ENCODE results near the gene BTBD10.
"Not testable (repeated sequence)": the region's sequence is repeated elsewhere in the genome, so short reads cannot be mapped to it uniquely, and the experiment has no call there.

BTBD10 gene

GRCh38 chr11:13427440-13427839, 35.6 kb downstream of the BTBD10 start:
- no peak overlapping the region for H3K4me3 ChIP-seq (ENCODE audit: low read length)
- no peak for TF ChIP-seq ZNF274 (IDR thresholded peaks at IDR 0.05; ENCODE audit: low read depth, low read length)

DNA sequence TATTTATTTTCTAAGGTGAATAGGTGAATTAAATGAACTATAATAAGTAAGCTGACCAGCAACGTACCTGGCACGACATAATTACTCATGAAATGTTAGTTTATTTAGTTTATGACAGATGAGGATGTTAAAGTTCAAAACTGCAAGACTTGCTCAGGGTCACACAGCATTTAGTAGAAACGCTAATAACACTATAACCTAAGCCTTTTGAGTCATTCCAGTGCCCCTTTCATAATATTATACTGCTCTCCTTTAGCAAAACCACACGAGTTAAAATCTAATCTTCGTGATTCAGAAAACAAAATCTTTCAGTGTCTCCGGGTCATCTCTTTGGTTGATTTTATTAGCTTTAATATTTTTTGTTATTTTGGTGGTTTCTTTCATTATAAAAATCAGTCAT, 39.6 kb downstream of the BTBD10 start:
- no peak for TF ChIP-seq ZNF274 (IDR thresholded peaks at IDR 0.05; ENCODE audit: low read depth, low read length)
- H3K4me3 ChIP-seq (ENCODE audit: low read length), result no peak overlapping the region

DNA sequence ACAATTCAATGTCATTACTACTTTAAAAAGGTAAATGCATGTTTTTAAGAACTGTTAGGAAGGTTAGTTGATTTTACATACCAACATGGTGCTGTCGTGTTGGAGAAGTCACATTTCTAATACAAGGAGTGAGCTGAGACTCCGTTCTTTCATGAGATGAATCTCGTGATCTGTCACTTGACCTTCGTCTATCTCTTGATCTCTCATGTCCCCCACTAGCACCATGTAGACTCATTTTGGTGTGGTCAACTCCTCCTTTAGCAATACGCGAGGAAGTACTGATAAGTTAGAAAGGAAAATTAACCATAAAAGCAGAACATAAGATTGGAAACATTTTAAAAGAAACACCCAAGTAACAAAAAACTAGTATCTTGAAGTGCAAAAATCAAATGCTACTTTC, 41.5 kb downstream of the BTBD10 start:
- no peak overlapping the region for H3K4me3 ChIP-seq (ENCODE audit: low read length)
- TF ChIP-seq ZNF274 (IDR thresholded peaks at IDR 0.05; ENCODE audit: low read depth, low read length), result no peak

DNA sequence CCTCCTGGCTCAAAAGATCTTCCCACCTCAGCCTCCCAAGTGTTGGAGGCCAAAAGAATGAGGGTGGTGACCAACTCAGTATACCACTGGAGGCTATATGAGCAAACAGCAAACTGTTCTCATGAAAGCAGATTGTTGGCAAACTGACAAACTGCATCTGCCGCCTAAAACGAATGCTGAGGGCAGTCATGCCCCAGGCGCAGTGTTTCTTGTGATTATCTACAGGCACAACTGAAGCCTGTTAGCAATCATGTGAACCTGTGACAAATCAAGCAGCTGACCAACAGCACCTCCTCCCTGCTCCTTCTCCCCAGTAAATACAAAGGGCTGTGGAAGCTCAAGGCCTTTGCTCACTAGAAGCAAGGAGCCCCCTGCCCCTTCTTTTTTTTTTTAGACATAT, 47.8 kb downstream of the BTBD10 start:
- H3K4me3 ChIP-seq (ENCODE audit: low read length), result no peak overlapping the region
- no peak for TF ChIP-seq ZNF274 (IDR thresholded peaks at IDR 0.05; ENCODE audit: low read depth, low read length)

DNA sequence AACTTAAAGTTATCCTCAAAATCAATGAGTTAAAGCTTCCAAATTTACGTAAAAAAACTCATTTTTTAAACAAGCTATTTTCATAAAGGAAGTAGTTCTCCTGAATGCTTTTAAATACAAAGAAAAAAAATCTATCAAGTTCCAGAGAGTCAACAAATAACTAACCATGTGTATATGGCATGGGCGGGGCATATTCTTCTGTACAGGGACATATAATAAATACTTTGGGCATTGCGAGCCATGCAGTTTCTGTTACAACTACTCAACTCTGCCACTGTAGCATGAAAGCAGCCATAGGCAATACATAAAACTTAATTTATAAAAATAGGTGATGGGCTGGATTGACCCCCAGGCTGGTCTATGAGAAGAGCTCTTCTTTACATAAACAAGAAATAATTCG, 57.8 kb downstream of the BTBD10 start:
- H3K4me3 ChIP-seq (ENCODE audit: low read length), result no peak overlapping the region
- TF ChIP-seq ZNF274 (IDR thresholded peaks at IDR 0.05; ENCODE audit: low read depth, low read length), result no peak

- H3K4me3 ChIP-seq (ENCODE audit: low read length), result not testable (repeated sequence)
Observed at GRCh38 chr11:13398335-13398734, 64.7 kb downstream of the BTBD10 start.

DNA sequence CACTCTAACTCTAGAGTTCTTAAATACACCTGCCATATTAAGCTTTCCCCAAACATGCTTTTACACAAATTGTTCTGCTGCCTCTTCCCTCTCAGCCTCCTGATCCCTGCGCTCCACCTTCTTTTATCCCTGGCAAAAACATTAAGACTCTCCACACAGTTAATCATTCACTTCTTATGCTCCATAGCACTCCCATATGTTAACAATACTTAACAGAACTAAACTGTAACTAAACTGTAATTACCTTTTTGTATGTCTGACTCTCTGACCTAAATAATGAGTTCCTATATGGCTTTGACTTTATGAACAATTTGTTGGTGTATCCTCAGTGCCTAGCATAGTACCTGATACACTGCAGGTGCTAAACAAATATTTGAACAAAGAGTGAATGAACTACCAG, 71.8 kb downstream of the BTBD10 start:
- TF ChIP-seq ZNF274 (IDR thresholded peaks at IDR 0.05; ENCODE audit: low read depth, low read length), result no peak

GRCh38 chr11:13388741-13389140, 74.3 kb downstream of the BTBD10 start:
- no peak overlapping the region for H3K4me3 ChIP-seq (ENCODE audit: low read length)
- no peak for TF ChIP-seq ZNF274 (IDR thresholded peaks at IDR 0.05; ENCODE audit: low read depth, low read length)

More for the DNA sequence above, 71.8 kb downstream of the BTBD10 start:
- H3K4me3 ChIP-seq (ENCODE audit: low read length), result no peak overlapping the region

- no peak for TF ChIP-seq ZNF274 (IDR thresholded peaks at IDR 0.05; ENCODE audit: low read depth, low read length)
- H3K4me3 ChIP-seq (ENCODE audit: low read length), result no peak overlapping the region
Observed at GRCh38 chr11:13386567-13386966, 76.5 kb downstream of the BTBD10 start.

DNA sequence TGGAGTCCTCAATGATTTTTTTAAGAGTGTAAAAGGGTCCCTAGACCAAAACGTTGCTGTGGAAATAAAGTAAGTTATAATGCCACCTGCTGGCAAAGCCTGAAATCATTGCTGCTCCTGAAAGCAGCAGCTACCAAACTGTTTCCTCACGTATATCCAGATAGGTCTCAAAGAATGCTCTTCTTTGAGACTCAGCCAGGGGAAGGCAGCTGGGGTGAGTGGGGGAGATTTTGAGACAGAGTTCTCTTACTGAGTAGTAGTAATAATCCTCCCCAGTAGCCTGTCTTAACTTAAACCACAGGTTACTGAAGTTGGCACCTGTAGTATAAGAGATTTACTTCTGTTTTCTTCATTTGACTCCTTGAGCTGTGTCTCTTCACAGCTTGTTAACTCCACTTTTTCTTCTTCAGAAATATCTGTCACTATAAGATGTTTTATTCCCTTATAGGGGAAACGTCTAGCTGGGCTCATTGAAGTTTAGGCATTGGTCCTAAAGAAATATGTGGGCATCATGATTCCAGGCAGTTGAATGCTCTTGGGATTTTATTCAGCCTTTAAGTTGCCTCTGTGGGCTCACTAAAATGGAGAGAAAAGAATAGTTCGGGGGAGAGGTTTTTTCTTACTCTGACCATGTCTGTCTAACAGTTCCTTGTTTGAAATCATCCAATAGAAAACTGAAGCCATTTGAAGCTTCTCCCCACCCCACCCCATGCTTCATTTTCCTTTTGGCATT, 77.9 kb downstream of the BTBD10 start:
- TF ChIP-seq ZNF274 (IDR thresholded peaks at IDR 0.05; ENCODE audit: low read depth, low read length), result no peak
- H3K4me3 ChIP-seq (ENCODE audit: low read length), result no peak overlapping the region

DNA sequence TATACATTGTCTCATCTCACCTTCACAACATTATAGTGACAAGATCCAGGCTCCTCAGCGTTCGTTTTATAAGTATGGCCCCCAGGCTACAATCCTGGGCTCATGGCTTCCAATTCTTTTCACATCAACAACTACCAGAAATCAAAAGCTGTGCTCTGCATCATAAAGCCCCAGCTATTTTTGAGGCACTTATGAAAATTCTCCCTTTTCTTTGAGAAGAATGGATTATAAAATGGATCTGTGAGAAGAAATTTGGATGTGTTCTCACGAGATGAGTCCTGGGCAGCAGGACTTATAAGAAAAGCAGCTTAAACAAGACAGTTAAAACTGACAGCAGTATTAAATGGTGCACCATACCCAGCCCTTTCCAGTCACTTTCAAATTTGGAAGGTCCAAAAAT, 80.3 kb downstream of the BTBD10 start:
- no peak overlapping the region for H3K4me3 ChIP-seq (ENCODE audit: low read length)
- no peak for TF ChIP-seq ZNF274 (IDR thresholded peaks at IDR 0.05; ENCODE audit: low read depth, low read length)

GRCh38 chr11:13380731-13381130, 82.3 kb downstream of the BTBD10 start:
- TF ChIP-seq ZNF274 (IDR thresholded peaks at IDR 0.05; ENCODE audit: low read depth, low read length), result no peak
- H3K4me3 ChIP-seq (ENCODE audit: low read length), result no peak overlapping the region

DNA sequence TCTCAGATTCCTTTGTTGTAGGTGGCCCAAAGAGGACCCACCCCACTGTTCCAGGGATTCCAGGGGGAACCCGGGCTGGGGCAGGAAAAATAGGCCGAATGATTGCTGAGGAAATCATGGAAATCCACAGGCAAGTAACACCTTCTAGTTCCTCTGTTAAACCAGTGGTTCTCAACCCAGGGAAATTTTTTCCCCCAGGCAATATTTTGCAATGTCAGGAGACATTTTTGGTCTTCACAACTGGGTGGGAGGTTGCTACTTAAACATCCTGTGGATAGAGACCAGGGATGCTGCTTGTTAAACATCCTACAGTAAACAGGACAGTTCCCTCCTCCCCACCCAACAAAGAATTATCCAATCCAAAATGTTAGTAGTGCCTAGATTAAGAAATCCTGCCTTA, 84.7 kb downstream of the BTBD10 start:
- TF ChIP-seq ZNF274 (IDR thresholded peaks at IDR 0.05; ENCODE audit: low read depth, low read length), result no peak
- H3K4me3 ChIP-seq (ENCODE audit: low read length), result no peak overlapping the region

DNA sequence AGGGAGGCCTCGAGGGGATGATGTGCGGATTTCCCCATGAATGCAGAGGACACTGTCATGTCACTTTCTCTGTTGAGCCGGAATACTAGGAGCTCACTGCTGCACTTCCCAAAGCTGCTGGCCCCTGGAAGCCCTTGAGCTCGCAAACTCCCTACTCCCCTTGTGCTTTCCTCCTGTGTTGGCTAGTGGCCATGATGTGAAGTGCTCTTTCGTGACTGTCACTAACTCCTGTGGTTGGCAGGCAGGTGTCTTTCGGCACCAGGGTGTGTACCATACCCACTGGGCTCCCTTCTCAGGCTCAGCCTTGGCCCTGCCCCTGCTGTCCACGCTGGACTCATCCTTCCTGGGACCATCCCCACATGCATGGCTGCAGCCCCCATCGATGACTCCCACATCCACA, 86.2 kb downstream of the BTBD10 start:
- H3K4me3 ChIP-seq (ENCODE audit: low read length), result no peak overlapping the region
- TF ChIP-seq ZNF274 (IDR thresholded peaks at IDR 0.05; ENCODE audit: low read depth, low read length), result no peak

- no peak overlapping the region for H3K4me3 ChIP-seq (ENCODE audit: low read length)
- no peak for TF ChIP-seq ZNF274 (IDR thresholded peaks at IDR 0.05; ENCODE audit: low read depth, low read length)
Observed at GRCh38 chr11:13376402-13376801, 86.6 kb downstream of the BTBD10 start.

DNA sequence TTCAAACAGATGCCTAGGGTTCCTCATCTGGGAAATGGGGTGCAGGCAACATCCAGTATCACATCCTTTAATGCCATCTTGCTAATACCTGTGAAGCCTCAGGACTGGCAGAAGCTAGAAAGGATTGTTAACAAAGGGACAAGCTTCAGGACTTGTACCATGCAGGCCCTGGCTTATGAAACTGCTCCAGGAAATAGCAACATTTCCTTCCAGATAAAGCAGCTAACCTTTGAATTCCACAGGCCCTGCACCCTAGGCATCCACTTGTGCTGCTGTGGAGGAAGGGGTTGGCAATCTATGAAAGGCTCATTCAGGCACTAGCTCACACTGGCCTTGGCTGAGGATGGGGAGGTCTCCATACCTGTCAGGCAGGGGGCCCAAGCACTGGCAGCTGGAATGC, 87.2 kb downstream of the BTBD10 start:
- TF ChIP-seq ZNF274 (IDR thresholded peaks at IDR 0.05; ENCODE audit: low read depth, low read length), result no peak
- no peak overlapping the region for H3K4me3 ChIP-seq (ENCODE audit: low read length)
